Mammary epithelial cell (primary cell): Measurements from ENCODE around the gene USP54.
"Not testable (repeated sequence)": the region's sequence is repeated elsewhere in the genome, so short reads cannot be mapped to it uniquely, and the experiment has no call there.

Source experiments
- CTCF ChIP-seq, 2 donors: IDR thresholded peaks in 1 of 2; conservative IDR thresholded peaks in 1 of 2; 2 replicates each; pipeline ENCODE4 v1.5.1; 2011 to 2012; ENCODE audit warnings: inconsistent platforms in 2 of 2, low read length in 2 of 2, mild to moderate bottlenecking in 2 of 2, control low read depth in 1 of 2, low read depth in 1 of 2; ENCODE audit not compliant: insufficient read depth in 1 of 2; ENCODE audit errors: extremely low read depth in 1 of 2
- EZH2 ChIP-seq: IDR thresholded peaks from 2 replicates; pipeline ENCODE4 v1.6.1; 2012; ENCODE audit warnings: low read length, inconsistent platforms, borderline replicate concordance

DNA sequence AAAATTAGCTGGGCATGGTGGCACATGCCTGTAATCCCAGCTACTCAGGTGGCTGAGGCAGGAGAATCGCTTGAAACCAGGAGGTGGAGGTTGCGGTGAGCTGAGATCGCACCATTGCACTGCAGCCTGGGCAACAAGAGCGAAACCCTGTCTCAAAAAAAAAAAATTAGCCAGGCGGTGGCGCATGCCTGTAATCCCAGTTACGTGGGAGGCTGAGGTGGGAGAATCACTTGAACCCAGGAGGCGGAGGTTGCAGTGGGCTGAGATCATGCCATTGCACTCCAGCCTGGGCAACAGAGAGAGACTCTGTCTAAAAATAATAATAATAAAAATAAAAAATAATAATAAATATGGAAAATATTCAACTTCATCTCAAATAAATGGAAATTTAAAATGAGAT, 26.0 kb upstream of the USP54 start:
- not testable (repeated sequence) for TF ChIP-seq EZH2; CTCF (conservative IDR thresholded peaks at IDR 0.05 in 1 of 2, IDR thresholded peaks at IDR 0.05 in 1 of 2; ENCODE audit: extremely low read depth in 1 of 2, insufficient read depth in 1 of 2, low read depth in 1 of 2, low read length in 2 of 2)
